Measurements from ENCODE around the gene BSN.

- no peak for TF ChIP-seq CTCF (IDR thresholded peaks at IDR 0.05)
- no peak for TF ChIP-seq EZH2 (IDR thresholded peaks at IDR 0.05; ENCODE audit: borderline replicate concordance, insufficient read depth, low read depth, low read length, poor library complexity, severe bottlenecking)
Measured at GRCh38 chr3:49563766-49564165, 9.5 kb downstream of the BSN start.
